HTERT RPE-1 (cell line): ENCODE data around the gene WDFY4.

Experiments
- in situ Hi-C: fragments of 300-500 bp; cut with MboI; formaldehyde crosslinking; loops from 4 replicates; pipeline ENCODE4 v1.14.3; 2020; ENCODE audit warnings: low sequenced_read_pairs

WDFY4 gene

GRCh38 chr10:48653944-48654698, 30.6 kb upstream of the WDFY4 start:
- in situ Hi-C loops, result no loop called here

GRCh38 chr10:48655411-48656240, 29.0 kb upstream of the WDFY4 start:
- in situ Hi-C loops, result no loop called here

GRCh38 chr10:48656241-48656913, 28.3 kb upstream of the WDFY4 start:
- in situ Hi-C loops, result no loop called here

GRCh38 chr10:48656914-48657305, 27.8 kb upstream of the WDFY4 start:
- in situ Hi-C loops, result no loop called here

- in situ Hi-C loops, result no loop called here
Measured at GRCh38 chr10:48657416-48657815, 27.3 kb upstream of the WDFY4 start.

- in situ Hi-C loops, result no loop called here
Measured at GRCh38 chr10:48658243-48658974, 26.3 kb upstream of the WDFY4 start.

- in situ Hi-C loops, result no loop called here
Measured at GRCh38 chr10:48658975-48659269, 25.8 kb upstream of the WDFY4 start.

GRCh38 chr10:48659790-48660189, 24.9 kb upstream of the WDFY4 start:
- in situ Hi-C loops, result no loop called here

- in situ Hi-C loops, result no loop called here
Measured at GRCh38 chr10:48661441-48661840, 23.2 kb upstream of the WDFY4 start.

- in situ Hi-C loops, result no loop called here
Measured at GRCh38 chr10:48667960-48668590, 16.6 kb upstream of the WDFY4 start.

- in situ Hi-C loops, result no loop called here
Measured at GRCh38 chr10:48670978-48671913, 13.4 kb upstream of the WDFY4 start.

GRCh38 chr10:48671914-48672595, 12.6 kb upstream of the WDFY4 start:
- in situ Hi-C loops, result no loop called here

- in situ Hi-C loops, result no loop called here
Measured at GRCh38 chr10:48672596-48673265, 11.9 kb upstream of the WDFY4 start.

- in situ Hi-C loops, result no loop called here
Measured at GRCh38 chr10:48677625-48678024, 7.0 kb upstream of the WDFY4 start.

GRCh38 chr10:48678041-48678440, 6.6 kb upstream of the WDFY4 start:
- in situ Hi-C loops, result no loop called here

GRCh38 chr10:48681740-48682139, 2.9 kb upstream of the WDFY4 start:
- in situ Hi-C loops, result no loop called here

- in situ Hi-C loops, result no loop called here
Measured at GRCh38 chr10:48682265-48682664, 2.4 kb upstream of the WDFY4 start.

GRCh38 chr10:48683424-48683823, 1.2 kb upstream of the WDFY4 start:
- in situ Hi-C loops, result no loop called here

GRCh38 chr10:48683868-48684267, 805 bp upstream of the WDFY4 start:
- in situ Hi-C loops, result no loop called here
